Esophagus muscularis mucosa (tissue), 4 donors: ENCODE results near the gene CATSPERD. TPM values are rescaled to one million over a fixed set of nuclear protein-coding genes. Genes with fewer than 3 reads are reported as not detected.

ENCODE experiments used
- DNase-seq: peaks from one replicate; pipeline ENCODE4 v3.0.0-alpha.2; 2017; ENCODE audit errors: extremely low spot score
- H3K27ac ChIP-seq, 4 donors: fragments of 200-600 bp; sonication (generic); replicated peaks in 1 of 4; 1 replicate in 3 of 4; 2 replicates in 1 of 4; pipeline ENCODE4 v1.5.1; 2016 to 2019; ENCODE audit warnings: mild to moderate bottlenecking in 1 of 4
- H3K27me3 ChIP-seq, 4 donors: fragments of 200-600 bp; sonication (generic); one replicate each; pipeline versions ENCODE4 v1.5.1 to v1.6.0; 2016 to 2019
- H3K36me3 ChIP-seq, 4 donors: fragments of 200-600 bp; sonication (generic); one replicate each; pipeline ENCODE4 v1.5.1; 2016 to 2019
- H3K4me1 ChIP-seq, 4 donors: fragments of 200-600 bp; sonication (generic); one replicate each; pipeline ENCODE4 v1.5.1; 2016 to 2019
- H3K4me3 ChIP-seq, 4 donors: fragments of 200-600 bp; sonication (generic); 1 replicate in 2 of 4; 2 replicates in 2 of 4; pipeline ENCODE4 v1.5.1; 2016 to 2019; ENCODE audit warnings: mild to moderate bottlenecking in 4 of 4, moderate library complexity in 1 of 4
- H3K9me3 ChIP-seq, 4 donors: fragments of 200-600 bp; sonication (generic); 1 replicate in 3 of 4; 2 replicates in 1 of 4; pipeline ENCODE4 v1.5.1; 2016 to 2019
- EP300 ChIP-seq: sonication (generic); formaldehyde crosslinking; IDR thresholded peaks from one replicate; pipeline ENCODE4 v1.6.1; 2017; ENCODE audit warnings: antibody characterized with exemption
- POLR2A ChIP-seq: fragments of 450-650 bp; IDR thresholded peaks from one replicate; pipeline ENCODE4 v1.6.1; 2017; ENCODE audit warnings: antibody characterized with exemption, moderate library complexity, mild to moderate bottlenecking, low read depth
- POLR2AphosphoS5 ChIP-seq, 2 donors: sonication (generic); formaldehyde crosslinking; IDR thresholded peaks; one replicate each; pipeline ENCODE4 v1.6.1; 2017; ENCODE audit warnings: antibody characterized with exemption in 2 of 2
- WGBS: methylation state at CpG from one replicate; pipeline ENCODE4 v1.1.5; 2018; 5-methylcytosine and 5-hydroxymethylcytosine counted together
- intact Hi-C: fragments of 100-400 bp; cut with DNase I; formaldehyde crosslinking; loops from one replicate; pipeline ENCODE4 v1.15.1; 2023
- total RNA-seq, 4 donors: library from RNA; depleted of rRNA; stranded (reverse); fragments of >200 nt; gene quantifications; one replicate each; pipeline versions ENCODE4 v1.1.0 to v1.2.1, GENCODE V29; 2016
- TF ChIP-seq, protein P1 (sequence below), 3 experiments: fragments of 200-600 bp in 2 of 3; fragments of 450-650 bp in 1 of 3; sonication (generic) in 2 of 3; IDR thresholded peaks; one replicate each; pipeline ENCODE4 v1.5.1; 2017 to 2019; ENCODE audit warnings: antibody characterized with exemption in 3 of 3, mild to moderate bottlenecking in 2 of 3, moderate library complexity in 1 of 3

CATSPERD gene
- total RNA-seq, 4 donors from 2014 or later, result 0.19 TPM; not detected in 3

DNA sequence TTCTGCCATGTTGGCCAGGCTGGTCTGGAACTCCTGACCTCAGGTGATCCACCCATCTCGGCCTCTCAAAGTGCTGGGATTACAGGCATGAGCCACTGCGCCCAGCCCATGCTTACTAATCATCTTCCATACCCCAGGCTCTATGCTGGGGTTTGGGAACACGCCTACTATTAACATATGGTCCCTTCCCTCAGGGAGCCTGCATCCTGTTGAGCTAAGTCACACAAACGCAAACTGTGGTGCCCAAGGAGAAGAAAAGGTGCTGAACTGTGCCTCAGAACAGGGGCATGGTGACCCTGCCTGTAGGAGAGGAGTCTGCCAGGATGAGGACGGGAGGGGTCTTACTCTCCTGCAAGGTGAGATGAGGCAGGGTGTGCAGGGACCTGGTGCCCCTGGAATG lies 45.7 kb upstream of the CATSPERD start:
- 95% methylated on average over 4 of the region's 5 CpGs for WGBS
- H3K9me3 ChIP-seq, result no peaks in the 10 kb centered on the region
- H3K4me3 ChIP-seq, result no peak overlapping the region
- H3K27ac ChIP-seq, result no peak overlapping the region
- H3K4me1 ChIP-seq, result peaks cover 10 to 19% (median 15%) of the 10 kb centered on the region in 4 donors
- no peak for TF ChIP-seq POLR2AphosphoS5 (IDR thresholded peaks at IDR 0.05)
- TF ChIP-seq, protein P1, sequence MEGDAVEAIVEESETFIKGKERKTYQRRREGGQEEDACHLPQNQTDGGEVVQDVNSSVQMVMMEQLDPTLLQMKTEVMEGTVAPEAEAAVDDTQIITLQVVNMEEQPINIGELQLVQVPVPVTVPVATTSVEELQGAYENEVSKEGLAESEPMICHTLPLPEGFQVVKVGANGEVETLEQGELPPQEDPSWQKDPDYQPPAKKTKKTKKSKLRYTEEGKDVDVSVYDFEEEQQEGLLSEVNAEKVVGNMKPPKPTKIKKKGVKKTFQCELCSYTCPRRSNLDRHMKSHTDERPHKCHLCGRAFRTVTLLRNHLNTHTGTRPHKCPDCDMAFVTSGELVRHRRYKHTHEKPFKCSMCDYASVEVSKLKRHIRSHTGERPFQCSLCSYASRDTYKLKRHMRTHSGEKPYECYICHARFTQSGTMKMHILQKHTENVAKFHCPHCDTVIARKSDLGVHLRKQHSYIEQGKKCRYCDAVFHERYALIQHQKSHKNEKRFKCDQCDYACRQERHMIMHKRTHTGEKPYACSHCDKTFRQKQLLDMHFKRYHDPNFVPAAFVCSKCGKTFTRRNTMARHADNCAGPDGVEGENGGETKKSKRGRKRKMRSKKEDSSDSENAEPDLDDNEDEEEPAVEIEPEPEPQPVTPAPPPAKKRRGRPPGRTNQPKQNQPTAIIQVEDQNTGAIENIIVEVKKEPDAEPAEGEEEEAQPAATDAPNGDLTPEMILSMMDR (IDR thresholded peaks at IDR 0.05), result no peak
- intact Hi-C loops, result no loop called here
- DNase-seq, result no peak
- H3K27me3 ChIP-seq, result no peaks in the 10 kb centered on the region
- peaks cover under 1 to 30% (median 27%) of the 10 kb centered on the region in 4 donors for H3K36me3 ChIP-seq

DNA sequence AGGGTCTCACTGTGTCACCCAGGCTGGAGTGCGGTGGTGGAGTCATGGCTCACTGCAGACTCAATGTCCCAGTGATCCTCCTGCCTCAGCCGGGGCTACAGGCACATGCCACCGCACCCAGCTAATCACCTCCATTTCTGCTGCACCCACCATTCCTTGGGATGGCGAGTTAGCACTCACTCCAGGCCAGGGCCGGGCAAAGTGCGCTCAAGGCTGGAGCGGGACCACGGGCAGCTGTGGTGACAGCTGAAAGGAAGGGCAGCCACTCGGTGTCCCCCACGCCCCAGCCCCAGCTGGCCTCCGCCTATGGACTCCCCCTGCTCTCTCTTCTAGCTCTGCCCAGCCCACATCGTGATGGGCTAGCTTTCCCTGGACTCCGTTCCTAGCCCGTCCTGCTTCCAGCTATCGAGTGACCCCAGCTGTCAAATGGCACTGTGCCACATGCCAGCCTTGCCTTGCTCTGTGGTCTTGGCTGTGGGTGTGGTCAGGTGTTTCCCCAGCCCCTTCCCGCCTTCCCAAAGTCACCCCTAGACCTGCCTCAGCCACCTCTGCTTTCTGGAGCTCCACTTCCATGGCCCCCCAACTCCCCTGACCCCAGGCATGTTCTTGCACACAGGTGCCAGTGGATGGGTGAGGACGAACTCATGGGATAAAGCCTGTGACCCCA lies 44.2 kb upstream of the CATSPERD start:
- WGBS, result 84% methylated on average over 13 of the region's 17 CpGs
- TF ChIP-seq POLR2AphosphoS5 (IDR thresholded peaks at IDR 0.05) (no peak), EP300 (no peak), POLR2A (no peak)
- TF ChIP-seq, protein P1 (IDR thresholded peaks at IDR 0.05), result no peak
- intact Hi-C loops, result no loop called here
- no peak for DNase-seq
- H3K27me3 ChIP-seq, result no peaks in the 10 kb centered on the region
- H3K4me3 ChIP-seq, result no peak overlapping the region
- H3K9me3 ChIP-seq, result no peaks in the 10 kb centered on the region
- H3K36me3 ChIP-seq, result peaks cover 0 to 23% (median 19%) of the 10 kb centered on the region in 4 donors
- H3K4me1 ChIP-seq, result peaks cover 17 to 26% (median 21%) of the 10 kb centered on the region in 4 donors
- no peak overlapping the region for H3K27ac ChIP-seq

DNA sequence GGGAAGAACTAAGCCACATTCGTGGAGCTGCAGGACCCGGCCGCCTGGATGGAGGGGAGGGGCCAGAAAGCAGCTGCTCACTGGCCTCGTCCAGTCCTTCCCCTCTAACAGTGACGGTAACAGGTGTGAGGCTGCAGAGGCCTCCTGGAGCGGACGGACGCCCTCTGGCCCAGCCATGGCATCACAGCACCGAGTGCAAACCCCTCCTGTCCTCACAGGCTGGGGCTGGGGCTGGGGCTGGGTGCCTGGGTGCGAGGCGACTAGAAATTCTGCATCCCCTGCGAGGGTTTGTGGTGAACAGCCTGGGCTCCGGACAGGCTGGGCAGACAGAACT lies 43.7 kb upstream of the CATSPERD start:
- peaks cover 19 to 31% (median 25%) of the 10 kb centered on the region in 4 donors for H3K4me1 ChIP-seq
- DNase-seq, result no peak
- WGBS, result 55% methylated on average over 5 of the region's 13 CpGs
- peaks cover 0 to 18% (median 14%) of the 10 kb centered on the region in 4 donors for H3K36me3 ChIP-seq
- H3K27ac ChIP-seq, result no peak overlapping the region
- no peak overlapping the region for H3K4me3 ChIP-seq
- H3K27me3 ChIP-seq, result no peaks in the 10 kb centered on the region
- TF ChIP-seq POLR2AphosphoS5 (IDR thresholded peaks at IDR 0.05), result no peak
- no peak for TF ChIP-seq POLR2A
- TF ChIP-seq EP300, result no peak
- TF ChIP-seq, protein P1 (IDR thresholded peaks at IDR 0.05), result no peak
- intact Hi-C loops, result no loop called here
- H3K9me3 ChIP-seq, result no peaks in the 10 kb centered on the region

DNA sequence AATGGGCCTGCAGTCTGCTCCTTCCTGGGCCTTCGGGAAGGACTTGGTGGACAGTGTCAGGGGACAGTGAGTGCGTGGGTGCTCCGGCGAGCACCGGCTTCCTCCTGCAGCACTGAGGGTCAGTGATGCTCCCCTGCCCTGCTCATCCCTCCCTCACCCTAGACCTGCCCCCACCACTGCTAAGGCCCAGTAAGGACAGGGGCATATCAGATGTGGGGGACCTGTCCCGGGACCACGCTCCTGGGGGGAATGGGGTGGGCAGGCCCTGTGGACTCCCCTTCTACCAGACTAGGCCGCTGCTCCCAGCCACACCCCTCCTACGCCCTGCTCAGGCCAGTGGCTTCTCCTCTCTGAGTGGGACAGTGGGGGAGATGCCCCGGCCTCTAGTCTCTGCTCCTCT lies 43.3 kb upstream of the CATSPERD start:
- no peaks in the 10 kb centered on the region for H3K27me3 ChIP-seq
- TF ChIP-seq POLR2A (no peak), EP300 (no peak), POLR2AphosphoS5 (IDR thresholded peaks at IDR 0.05) (no peak)
- TF ChIP-seq, protein P1 (IDR thresholded peaks at IDR 0.05), result no peak
- no peak overlapping the region for H3K27ac ChIP-seq
- intact Hi-C loops, result no loop called here
- peaks cover 19 to 33% (median 27%) of the 10 kb centered on the region in 4 donors for H3K4me1 ChIP-seq
- peaks cover 0 to 14% (median 12%) of the 10 kb centered on the region in 4 donors for H3K36me3 ChIP-seq
- no peak overlapping the region for H3K4me3 ChIP-seq
- no peak for DNase-seq
- no peaks in the 10 kb centered on the region for H3K9me3 ChIP-seq
- WGBS, result 92% methylated on average over 7 of the region's 10 CpGs

DNA sequence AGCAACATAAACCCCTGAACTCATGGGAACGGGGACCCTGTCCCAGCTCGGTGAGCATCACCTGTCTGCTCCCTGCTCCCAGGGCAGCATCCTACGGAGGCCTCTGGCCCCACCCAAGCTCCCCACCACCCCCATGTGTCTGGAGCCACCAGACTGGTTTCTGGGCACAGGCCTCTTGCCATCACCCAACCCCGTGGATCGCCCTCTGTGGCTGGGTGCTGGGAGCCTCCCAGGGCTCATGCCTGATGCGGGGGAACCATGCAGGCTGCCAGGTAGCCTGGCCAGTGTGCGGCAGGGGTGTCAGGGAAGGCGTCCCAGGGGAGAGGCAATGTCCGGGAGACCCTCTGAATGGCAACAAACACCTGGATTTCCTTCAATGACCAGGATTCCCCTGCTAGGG lies 42.9 kb upstream of the CATSPERD start:
- 87% methylated on average over 9 of the region's 9 CpGs for WGBS
- TF ChIP-seq POLR2AphosphoS5 (IDR thresholded peaks at IDR 0.05), result no peak
- H3K27ac ChIP-seq, result no peak overlapping the region
- peaks cover 0 to 14% (median 11%) of the 10 kb centered on the region in 4 donors for H3K36me3 ChIP-seq
- H3K9me3 ChIP-seq, result no peaks in the 10 kb centered on the region
- no peak overlapping the region for H3K4me3 ChIP-seq
- peaks cover 19 to 33% (median 27%) of the 10 kb centered on the region in 4 donors for H3K4me1 ChIP-seq
- intact Hi-C loops, result no loop called here
- H3K27me3 ChIP-seq, result no peaks in the 10 kb centered on the region
- no peak for DNase-seq
